Measurements from ENCODE around the gene CELF5. TPM values are rescaled to one million over a fixed set of nuclear protein-coding genes. Genes with fewer than 3 reads are reported as not detected.
A peak's percentile ranks its signal among the peaks of the same experiment; 100 is the strongest.
"Not testable (repeated sequence)": the region's sequence is repeated elsewhere in the genome, so short reads cannot be mapped to it uniquely, and the experiment has no call there.

The CELF5 gene
- total and polyA plus RNA-seq, 12 donors, result not detected

DNA sequence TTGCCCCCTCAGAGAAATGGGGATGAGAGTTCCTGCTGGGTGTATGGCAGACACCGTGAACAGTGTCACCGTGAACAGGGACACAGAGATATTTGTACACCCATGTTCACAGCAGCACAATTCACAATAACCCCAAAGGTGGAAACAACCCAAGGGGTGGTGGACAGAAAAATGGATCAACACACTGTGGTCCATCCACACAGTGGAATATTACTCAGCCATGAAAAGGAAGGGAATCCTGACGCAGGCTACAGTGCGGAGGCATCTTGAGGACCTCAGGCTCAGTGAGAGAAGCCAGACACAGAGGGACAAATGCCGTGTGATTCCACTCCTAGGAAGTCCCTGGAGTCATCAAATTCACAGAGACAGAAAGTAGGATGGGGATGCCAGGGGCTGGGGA is 7.6 kb upstream of the CELF5 start:
- TF ChIP-seq, protein P1, sequence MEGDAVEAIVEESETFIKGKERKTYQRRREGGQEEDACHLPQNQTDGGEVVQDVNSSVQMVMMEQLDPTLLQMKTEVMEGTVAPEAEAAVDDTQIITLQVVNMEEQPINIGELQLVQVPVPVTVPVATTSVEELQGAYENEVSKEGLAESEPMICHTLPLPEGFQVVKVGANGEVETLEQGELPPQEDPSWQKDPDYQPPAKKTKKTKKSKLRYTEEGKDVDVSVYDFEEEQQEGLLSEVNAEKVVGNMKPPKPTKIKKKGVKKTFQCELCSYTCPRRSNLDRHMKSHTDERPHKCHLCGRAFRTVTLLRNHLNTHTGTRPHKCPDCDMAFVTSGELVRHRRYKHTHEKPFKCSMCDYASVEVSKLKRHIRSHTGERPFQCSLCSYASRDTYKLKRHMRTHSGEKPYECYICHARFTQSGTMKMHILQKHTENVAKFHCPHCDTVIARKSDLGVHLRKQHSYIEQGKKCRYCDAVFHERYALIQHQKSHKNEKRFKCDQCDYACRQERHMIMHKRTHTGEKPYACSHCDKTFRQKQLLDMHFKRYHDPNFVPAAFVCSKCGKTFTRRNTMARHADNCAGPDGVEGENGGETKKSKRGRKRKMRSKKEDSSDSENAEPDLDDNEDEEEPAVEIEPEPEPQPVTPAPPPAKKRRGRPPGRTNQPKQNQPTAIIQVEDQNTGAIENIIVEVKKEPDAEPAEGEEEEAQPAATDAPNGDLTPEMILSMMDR (IDR thresholded peaks at IDR 0.05), result no peak
- ATAC-seq, result no peak
- Histone ChIP-seq H3K27me3 (peaks cover 0 to 17% (median 4%) of the 10 kb centered on the region in 7 donors), H3K4me3 (no peak overlapping the region), H3K9me3 (no peaks in the 10 kb centered on the region), H3K36me3 (no peaks in the 10 kb centered on the region), H3K27ac (no peak overlapping the region), H3K4me1 (no peaks in the 10 kb centered on the region)
- 83% methylated on average over 5 of the region's 5 CpGs for WGBS, 2 donors
- no peak for DNase-seq
- intact Hi-C loops (cut with DNase I), result no loop called here

DNA sequence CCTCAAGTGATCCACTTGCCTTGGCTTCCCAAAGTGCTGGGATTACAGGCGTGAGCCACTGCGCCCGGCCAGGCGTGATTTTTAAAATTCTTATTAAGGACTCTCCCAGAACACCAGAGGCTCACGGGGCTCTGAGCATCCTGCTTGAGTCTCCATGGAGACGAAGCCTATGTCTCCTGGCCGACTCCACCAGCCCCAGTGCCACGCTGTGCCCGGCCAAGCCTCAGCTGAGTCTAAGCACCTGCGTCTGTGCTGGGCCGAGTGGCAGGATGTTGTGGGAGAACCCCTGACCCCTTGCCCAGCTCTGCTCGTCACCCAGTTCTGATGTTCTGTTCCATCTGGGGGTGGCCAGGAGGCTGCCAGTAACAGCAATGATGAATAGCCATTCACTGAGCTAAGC is 3.9 kb upstream of the CELF5 start:
- peaks cover 7 to 50% (median 39%) of the 10 kb centered on the region in 7 donors for H3K27me3 ChIP-seq
- H3K36me3 ChIP-seq, result no peaks in the 10 kb centered on the region
- intact Hi-C loops (cut with DNase I), result no loop called here
- DNase-seq (no peak), ATAC-seq (peak in 1 of 8 donors; percentile 24)
- H3K4me1 ChIP-seq, result peaks cover 0 to 3% (median 0%) of the 10 kb centered on the region in 9 donors
- 77 to 80% methylated on average over 12 of the region's 12 CpGs for WGBS, 2 donors
- TF ChIP-seq, protein P1 (IDR thresholded peaks at IDR 0.05), result no peak
- H3K27ac ChIP-seq, result no peak overlapping the region
- H3K4me3 ChIP-seq, result no peak overlapping the region
- no peaks in the 10 kb centered on the region for H3K9me3 ChIP-seq

DNA sequence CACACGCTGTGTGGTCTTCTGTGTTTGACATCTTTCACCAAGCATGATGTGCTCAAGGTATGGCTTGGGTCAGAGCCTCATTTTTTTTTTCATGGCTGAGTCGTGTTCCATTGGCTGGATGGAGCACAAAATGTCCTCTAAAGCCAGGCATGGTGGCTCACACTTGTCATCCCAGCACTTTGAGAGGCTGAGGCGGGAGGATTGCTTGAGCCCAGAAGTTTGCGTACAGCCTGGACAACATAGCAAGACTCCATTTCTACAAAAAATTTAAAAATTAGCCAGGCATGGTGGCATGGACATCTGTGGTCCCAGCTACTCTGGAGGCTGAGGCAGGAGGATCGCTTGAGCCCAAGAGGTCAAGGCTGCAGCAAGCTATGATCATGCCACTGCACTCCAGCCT is 2.9 kb upstream of the CELF5 start:
- 80 to 95% methylated on average over 5 of the region's 5 CpGs for WGBS, 2 donors
- intact Hi-C loops (cut with DNase I); H3K27ac ChIP-seq; H3K4me3 ChIP-seq; H3K36me3 ChIP-seq; H3K9me3 ChIP-seq; DNase-seq; H3K4me1 ChIP-seq; ATAC-seq: not testable (repeated sequence)
- H3K27me3 ChIP-seq, result peaks cover 7 to 59% (median 47%) of the 10 kb centered on the region in 7 donors

DNA sequence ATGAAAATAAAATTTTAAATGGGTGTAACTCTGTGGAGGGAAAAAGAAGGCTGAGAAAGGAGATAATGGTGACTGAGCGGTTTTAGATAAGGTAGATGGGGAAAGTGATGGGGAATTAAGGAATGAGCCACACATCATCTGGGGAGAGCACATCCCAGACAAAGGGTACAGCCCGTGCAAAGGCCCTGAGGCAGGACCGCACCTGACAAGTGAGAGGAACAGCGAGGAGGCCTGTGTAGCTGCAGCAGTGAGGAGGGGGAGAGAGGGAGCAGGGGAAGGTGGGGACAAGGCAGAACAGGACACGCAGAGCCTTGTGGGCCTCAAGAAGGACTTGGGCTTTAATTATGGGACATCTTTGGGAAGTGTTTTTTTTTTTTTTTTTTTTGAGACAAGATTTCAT is 1.8 kb upstream of the CELF5 start:
- ATAC-seq (no peak), DNase-seq (no peak)
- intact Hi-C loops (cut with DNase I), result no loop called here
- peaks cover 0 to 3% (median 0%) of the 10 kb centered on the region in 9 donors for H3K4me1 ChIP-seq
- 87 to 89% methylated on average over 5 of the region's 5 CpGs for WGBS, 2 donors
- H3K4me3 ChIP-seq, result no peak overlapping the region
- peaks cover 7 to 70% (median 58%) of the 10 kb centered on the region in 7 donors for H3K27me3 ChIP-seq
- H3K27ac ChIP-seq, result no peak overlapping the region
- H3K36me3 ChIP-seq, result no peaks in the 10 kb centered on the region
- H3K9me3 ChIP-seq, result no peaks in the 10 kb centered on the region
- TF ChIP-seq, protein P1 (IDR thresholded peaks at IDR 0.05), result no peak

DNA sequence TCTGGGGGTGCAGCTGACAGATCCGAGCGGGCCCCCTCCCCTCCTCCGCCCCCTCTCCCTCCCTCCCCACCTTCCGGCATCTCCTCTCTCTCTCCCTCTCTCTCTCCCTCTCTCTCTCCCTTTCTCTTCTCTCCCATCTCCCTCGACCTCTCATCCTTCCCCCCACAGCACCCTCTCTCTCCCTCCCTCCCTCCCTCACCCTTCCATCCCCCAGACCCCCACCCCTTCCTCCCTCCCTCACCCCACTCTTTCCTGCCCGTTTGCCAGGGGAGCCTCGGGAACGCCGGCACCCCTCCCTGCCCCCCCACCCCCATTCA is 666 bp downstream of the CELF5 start:
- Histone ChIP-seq H3K9me3 (no peaks in the 10 kb centered on the region), H3K36me3 (no peaks in the 10 kb centered on the region), H3K27me3 (peaks cover 7 to 92% (median 81%) of the 10 kb centered on the region in 7 donors), H3K27ac (no peak overlapping the region), H3K4me3 (no peak overlapping the region), H3K4me1 (peaks cover 0 to 3% (median 0%) of the 10 kb centered on the region in 9 donors)
- ATAC-seq (no peak), DNase-seq (no peak)
- intact Hi-C loops (cut with DNase I), result no loop called here
- TF ChIP-seq, protein P1 (IDR thresholded peaks at IDR 0.05), result no peak
- 0 to 3% methylated on average over 9 of the region's 9 CpGs for WGBS, 2 donors
